Prostate gland (tissue), 2 donors: ENCODE measurements around the gene SLFN12L.

Experiments
- POLR2AphosphoS5 ChIP-seq: sonication (generic); formaldehyde crosslinking; IDR thresholded peaks from one replicate; pipeline ENCODE4 v1.6.1; 2017; ENCODE audit warnings: antibody characterized with exemption
- TF ChIP-seq, protein P1 (sequence below), 4 experiments: fragments of 200-600 bp in 2 of 4; fragments of 450-650 bp in 2 of 4; sonication (generic) in 2 of 4; IDR thresholded peaks; 1 replicate in 3 of 4; 2 replicates in 1 of 4; pipeline ENCODE4 v1.5.1; 2016 to 2019; ENCODE audit warnings: antibody characterized with exemption in 4 of 4, mild to moderate bottlenecking in 2 of 4, moderate library complexity in 2 of 4

GRCh38 chr17:35554668-35555067 lies 17.2 kb upstream of the SLFN12L start:
- TF ChIP-seq, protein P1, sequence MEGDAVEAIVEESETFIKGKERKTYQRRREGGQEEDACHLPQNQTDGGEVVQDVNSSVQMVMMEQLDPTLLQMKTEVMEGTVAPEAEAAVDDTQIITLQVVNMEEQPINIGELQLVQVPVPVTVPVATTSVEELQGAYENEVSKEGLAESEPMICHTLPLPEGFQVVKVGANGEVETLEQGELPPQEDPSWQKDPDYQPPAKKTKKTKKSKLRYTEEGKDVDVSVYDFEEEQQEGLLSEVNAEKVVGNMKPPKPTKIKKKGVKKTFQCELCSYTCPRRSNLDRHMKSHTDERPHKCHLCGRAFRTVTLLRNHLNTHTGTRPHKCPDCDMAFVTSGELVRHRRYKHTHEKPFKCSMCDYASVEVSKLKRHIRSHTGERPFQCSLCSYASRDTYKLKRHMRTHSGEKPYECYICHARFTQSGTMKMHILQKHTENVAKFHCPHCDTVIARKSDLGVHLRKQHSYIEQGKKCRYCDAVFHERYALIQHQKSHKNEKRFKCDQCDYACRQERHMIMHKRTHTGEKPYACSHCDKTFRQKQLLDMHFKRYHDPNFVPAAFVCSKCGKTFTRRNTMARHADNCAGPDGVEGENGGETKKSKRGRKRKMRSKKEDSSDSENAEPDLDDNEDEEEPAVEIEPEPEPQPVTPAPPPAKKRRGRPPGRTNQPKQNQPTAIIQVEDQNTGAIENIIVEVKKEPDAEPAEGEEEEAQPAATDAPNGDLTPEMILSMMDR (IDR thresholded peaks at IDR 0.05): no peak
- no peak for TF ChIP-seq POLR2AphosphoS5
